Ovary (tissue), 9 donors: ENCODE data around the gene SH3RF1. TPM values are rescaled to one million over a fixed set of nuclear protein-coding genes. Genes with fewer than 3 reads are reported as not detected.

Experiments used
- DNase-seq, 5 donors: peaks; one replicate each; pipeline ENCODE4 v3.0.0-alpha.2; 2019 to 2020
- H3K27ac ChIP-seq, 2 donors: fragments of 200-600 bp; one replicate each; pipeline versions ENCODE4 v1.5.1 to v1.8.0; 2019 to 2022
- H3K27me3 ChIP-seq: fragments of 200-600 bp; one replicate; pipeline ENCODE4 v1.8.0; 2022
- H3K36me3 ChIP-seq: fragments of 200-600 bp; sonication (generic); one replicate; pipeline ENCODE4 v1.5.1; 2019
- H3K4me1 ChIP-seq: one replicate; pipeline ENCODE4 v1.8.1; 2013; ENCODE audit warnings: mild to moderate bottlenecking, moderate library complexity; ENCODE audit not compliant: insufficient read depth
- H3K4me3 ChIP-seq: fragments of 200-600 bp; sonication (generic); one replicate; pipeline ENCODE4 v1.5.1; 2017
- H3K9me3 ChIP-seq, 2 donors: fragments of 200-600 bp in 1 of 2; sonication (generic) in 1 of 2; one replicate each; pipeline versions ENCODE4 v1.5.1 to v1.8.1; 2013 to 2019; ENCODE audit warnings: mild to moderate bottlenecking in 1 of 2, moderate library complexity in 1 of 2
- CTCF ChIP-seq, 3 donors: fragments of 450-650 bp in 2 of 3; fragments of 200-600 bp in 1 of 3; IDR thresholded peaks; one replicate each; pipeline versions ENCODE4 v1.5.1 to v1.8.0; 2016 to 2022; ENCODE audit warnings: antibody characterized with exemption in 3 of 3, mild to moderate bottlenecking in 1 of 3
- EP300 ChIP-seq: sonication (generic); formaldehyde crosslinking; IDR thresholded peaks from one replicate; pipeline ENCODE4 v1.6.1; 2017; ENCODE audit warnings: antibody characterized with exemption
- POLR2A ChIP-seq: fragments of 450-650 bp; IDR thresholded peaks from one replicate; pipeline ENCODE4 v1.6.1; 2017; ENCODE audit warnings: antibody characterized with exemption, mild to moderate bottlenecking, moderate library complexity
- WGBS, 3 donors: extraction: QIAGEN DNeasy Blood & Tissue Kit in 1 of 3; methylation state at CpG; one replicate each; pipeline versions ENCODE4 v1.1.5 to v1.1.7; 2013 to 2017; 5-methylcytosine and 5-hydroxymethylcytosine counted together
- intact Hi-C, 4 donors: fragments of 100-400 bp; cut with DNase I; formaldehyde crosslinking; loops; one replicate each; pipeline versions ENCODE4 v1.11.0 to v1.15.1; 2022 to 2023
- polyA plus RNA-seq, 2 donors: library from polyadenylated mRNA; stranded (reverse); fragments of 200-250 nt in 1 of 2; fragments of 350-450 nt in 1 of 2; fragmentation: Illumina TruSeq in 1 of 2; extraction: RNeasy Lipid Tissue Mini Kit (QIAGEN cat#74804) in 1 of 2; gene quantifications; one replicate each; pipeline ENCODE4 v1.2.3, GENCODE V29; 2013 to 2014
- total RNA-seq, 7 donors: library from RNA; depleted of rRNA in 2 of 7; stranded (reverse); fragments of >200 nt in 2 of 7; fragmentation: NEBNext Ultra II Directional in 3 of 7; extraction: Animal tissue kit (Norgen Biotek cat#: 25700) in 3 of 7; gene quantifications; one replicate each; pipeline versions ENCODE4 v1.1.0 to v1.2.4, GENCODE V29; 2016 to 2023
- donor health status: DM: no; HTN: no; CAD: no; lungs with moderate emphysema.
- donor health status: DM: no; HTN: no; CAD: no.
- donor health status: Bipolar disorder and iron deficiency.
- donor health status: DM: yes; HTN: yes; CAD: no.
- donor health status: DM: no; HTN: no; CAD: no.
- donor health status: DM: yes; HTN: yes; CAD: no.

SH3RF1 gene
- total and polyA plus RNA-seq, 9 donors = 8.2 to 32.6 (median 22.3) TPM

- intact Hi-C loops = no loop called here
- H3K27me3 ChIP-seq = no peaks in the 10 kb centered on the region
- H3K27ac ChIP-seq = no peak overlapping the region
- H3K4me3 ChIP-seq = no peak overlapping the region
- no peak for TF ChIP-seq POLR2A
- no peak for TF ChIP-seq EP300
- no peak for TF ChIP-seq CTCF (IDR thresholded peaks at IDR 0.05)
- no peaks in the 10 kb centered on the region for H3K4me1 ChIP-seq
- no peak for DNase-seq
- H3K9me3 ChIP-seq = no peaks in the 10 kb centered on the region
- no peaks in the 10 kb centered on the region for H3K36me3 ChIP-seq
- 84 to 88% (median 85%) methylated on average over 3 of the region's 3 CpGs for WGBS, 3 donors
Observed at GRCh38 chr4:169092889-169093522, 177.8 kb downstream of the SH3RF1 start.

- H3K9me3 ChIP-seq = no peaks in the 10 kb centered on the region
- no peaks in the 10 kb centered on the region for H3K36me3 ChIP-seq
- 97 to 98% (median 98%) methylated on average over 5 of the region's 5 CpGs for WGBS, 3 donors
- intact Hi-C loops = no loop called here
- no peak for TF ChIP-seq POLR2A
- no peaks in the 10 kb centered on the region for H3K4me1 ChIP-seq
- no peaks in the 10 kb centered on the region for H3K27me3 ChIP-seq
- H3K27ac ChIP-seq = no peak overlapping the region
- DNase-seq = no peak
- H3K4me3 ChIP-seq = no peak overlapping the region
Observed at GRCh38 chr4:169090484-169091215, 180.1 kb downstream of the SH3RF1 start.

- Histone ChIP-seq H3K4me1 (no peaks in the 10 kb centered on the region), H3K36me3 (no peaks in the 10 kb centered on the region), H3K4me3 (no peak overlapping the region), H3K27ac (no peak overlapping the region), H3K9me3 (no peaks in the 10 kb centered on the region), H3K27me3 (no peaks in the 10 kb centered on the region)
- intact Hi-C loops = no loop called here
- DNase-seq = no peak
- WGBS, 3 donors = 93 to 96% (median 94%) methylated on average over 5 of the region's 5 CpGs
- TF ChIP-seq POLR2A = no peak
- no peak for TF ChIP-seq EP300
- TF ChIP-seq CTCF (IDR thresholded peaks at IDR 0.05) = no peak
Observed at GRCh38 chr4:169089004-169089403, 181.8 kb downstream of the SH3RF1 start.

GRCh38 chr4:169084954-169085353, 185.8 kb downstream of the SH3RF1 start:
- H3K4me1 ChIP-seq = peaks cover 4% of the 10 kb centered on the region
- H3K4me3 ChIP-seq = no peak overlapping the region
- TF ChIP-seq POLR2A (no peak), EP300 (no peak), CTCF (IDR thresholded peaks at IDR 0.05) (no peak)
- 83 to 88% (median 88%) methylated on average over 4 of the region's 4 CpGs for WGBS, 3 donors
- no peaks in the 10 kb centered on the region for H3K27me3 ChIP-seq
- H3K27ac ChIP-seq = no peak overlapping the region
- no peaks in the 10 kb centered on the region for H3K36me3 ChIP-seq
- H3K9me3 ChIP-seq = no peaks in the 10 kb centered on the region
- DNase-seq = no peak
- intact Hi-C loops = no loop called here

GRCh38 chr4:169080981-169081380, 189.8 kb downstream of the SH3RF1 start:
- peaks cover 6% of the 10 kb centered on the region for H3K4me1 ChIP-seq
- intact Hi-C loops = no loop called here
- 0 to 1% (median 0%) methylated on average over 2 of the region's 2 CpGs for WGBS, 3 donors
- TF ChIP-seq CTCF (IDR thresholded peaks at IDR 0.05) (no peak), EP300 (no peak), POLR2A (no peak)
- peak overlapping the region in 1 of 2 donors; percentile 72 for H3K27ac ChIP-seq
- peak in 3 of 5 donors; percentile 48 to 82 (median 61) for DNase-seq
- no peaks in the 10 kb centered on the region for H3K9me3 ChIP-seq
- no peaks in the 10 kb centered on the region for H3K27me3 ChIP-seq
- H3K4me3 ChIP-seq = no peak overlapping the region
- H3K36me3 ChIP-seq = no peaks in the 10 kb centered on the region
